SK-N-SH (cell line): Measurements from ENCODE around the gene DIPK1C.

Experiments used
- CTCF ChIP-seq: fragments of 200-600 bp; sonication (generic); IDR thresholded peaks from 2 replicates; pipeline ENCODE4 v1.6.1; 2017; ENCODE audit warnings: antibody characterized with exemption, mild to moderate bottlenecking, moderate library complexity
- EP300 ChIP-seq, 2 experiments: IDR thresholded peaks; 2 replicates each; pipeline versions ENCODE4 v1.4.0 to v1.6.1; 2012; ENCODE audit warnings: borderline replicate concordance in 1 of 2, low read depth in 1 of 2, low read length in 1 of 2
- EZH2phosphoT487 ChIP-seq: fragments of 200-600 bp; sonication (generic); IDR thresholded peaks from 2 replicates; pipeline ENCODE4 v1.6.1; 2017; ENCODE audit warnings: low read depth, mixed run types, mild to moderate bottlenecking, antibody characterized with exemption, moderate library complexity, borderline replicate concordance
- FOSL2 ChIP-seq: IDR thresholded peaks from 2 replicates; pipeline ENCODE4 v1.4.0; 2012; ENCODE audit warnings: low read depth, mild to moderate bottlenecking, moderate library complexity, borderline replicate concordance
- GATA2 ChIP-seq: sonication (generic); formaldehyde crosslinking; IDR thresholded peaks from 2 replicates; pipeline ENCODE4 v1.5.0; 2020; ENCODE audit warnings: mild to moderate bottlenecking, missing genetic modification reagents
- POLR2AphosphoS5 ChIP-seq: IDR thresholded peaks from 2 replicates; pipeline ENCODE4 v1.6.1; 2012; ENCODE audit warnings: low read depth, low read length
- RAD21 ChIP-seq: IDR thresholded peaks from 2 replicates; pipeline ENCODE4 v1.6.1; 2012; ENCODE audit warnings: mild to moderate bottlenecking, low read length
- RFX5 ChIP-seq: IDR thresholded peaks from 2 replicates; pipeline ENCODE4 v1.6.1; 2012; ENCODE audit warnings: mild to moderate bottlenecking, improper control_type of control experiment, low read length
- SMC3 ChIP-seq: IDR thresholded peaks from 2 replicates; pipeline ENCODE4 v1.6.1; 2012; ENCODE audit warnings: low read depth, low read length, improper control_type of control experiment
- TAF1 ChIP-seq: IDR thresholded peaks from 2 replicates; pipeline ENCODE4 v1.6.1; 2012; ENCODE audit warnings: low read depth, mild to moderate bottlenecking, low read length, moderate library complexity, borderline replicate concordance
- USF1 ChIP-seq: IDR thresholded peaks from 2 replicates; pipeline ENCODE4 v1.4.0; 2012; ENCODE audit warnings: low read depth, borderline replicate concordance
- YY1 ChIP-seq: IDR thresholded peaks from 2 replicates; pipeline ENCODE4 v1.4.0; 2012; ENCODE audit warnings: low read depth, mild to moderate bottlenecking
- TF ChIP-seq, protein P1 (sequence below): IDR thresholded peaks from 2 replicates; pipeline ENCODE4 v1.6.1; 2012; ENCODE audit warnings: mild to moderate bottlenecking, low read depth, low read length, moderate library complexity

GRCh38 chr18:74478880-74479279 is 21.8 kb upstream of the DIPK1C start:
- TF ChIP-seq RFX5 (no peak), EP300 (IDR thresholded peaks at IDR 0.05; ENCODE audit: borderline replicate concordance in 1 of 2, low read depth in 1 of 2, low read length in 1 of 2) (no peak), CTCF (no peak), EZH2phosphoT487 (no peak), USF1 (no peak), TAF1 (no peak), POLR2AphosphoS5 (no peak), RAD21 (no peak), GATA2 (CRISPR knock-in tag) (no peak), SMC3 (no peak), FOSL2 (no peak), YY1 (no peak)
- TF ChIP-seq, protein P1, sequence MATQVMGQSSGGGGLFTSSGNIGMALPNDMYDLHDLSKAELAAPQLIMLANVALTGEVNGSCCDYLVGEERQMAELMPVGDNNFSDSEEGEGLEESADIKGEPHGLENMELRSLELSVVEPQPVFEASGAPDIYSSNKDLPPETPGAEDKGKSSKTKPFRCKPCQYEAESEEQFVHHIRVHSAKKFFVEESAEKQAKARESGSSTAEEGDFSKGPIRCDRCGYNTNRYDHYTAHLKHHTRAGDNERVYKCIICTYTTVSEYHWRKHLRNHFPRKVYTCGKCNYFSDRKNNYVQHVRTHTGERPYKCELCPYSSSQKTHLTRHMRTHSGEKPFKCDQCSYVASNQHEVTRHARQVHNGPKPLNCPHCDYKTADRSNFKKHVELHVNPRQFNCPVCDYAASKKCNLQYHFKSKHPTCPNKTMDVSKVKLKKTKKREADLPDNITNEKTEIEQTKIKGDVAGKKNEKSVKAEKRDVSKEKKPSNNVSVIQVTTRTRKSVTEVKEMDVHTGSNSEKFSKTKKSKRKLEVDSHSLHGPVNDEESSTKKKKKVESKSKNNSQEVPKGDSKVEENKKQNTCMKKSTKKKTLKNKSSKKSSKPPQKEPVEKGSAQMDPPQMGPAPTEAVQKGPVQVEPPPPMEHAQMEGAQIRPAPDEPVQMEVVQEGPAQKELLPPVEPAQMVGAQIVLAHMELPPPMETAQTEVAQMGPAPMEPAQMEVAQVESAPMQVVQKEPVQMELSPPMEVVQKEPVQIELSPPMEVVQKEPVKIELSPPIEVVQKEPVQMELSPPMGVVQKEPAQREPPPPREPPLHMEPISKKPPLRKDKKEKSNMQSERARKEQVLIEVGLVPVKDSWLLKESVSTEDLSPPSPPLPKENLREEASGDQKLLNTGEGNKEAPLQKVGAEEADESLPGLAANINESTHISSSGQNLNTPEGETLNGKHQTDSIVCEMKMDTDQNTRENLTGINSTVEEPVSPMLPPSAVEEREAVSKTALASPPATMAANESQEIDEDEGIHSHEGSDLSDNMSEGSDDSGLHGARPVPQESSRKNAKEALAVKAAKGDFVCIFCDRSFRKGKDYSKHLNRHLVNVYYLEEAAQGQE = no peak
